GM20431 (cell line): Measurements from ENCODE around the gene SPAG6.

Source experiments
- in situ Hi-C: fragments of 300-500 bp; cut with MseI, MboI; formaldehyde crosslinking; loops from one replicate; pipeline ENCODE4 v1.15.0; 2020; ENCODE audit warnings: low sequenced_read_pairs; ENCODE audit not compliant: unreplicated experiment

SPAG6 gene

GRCh38 chr10:22426653-22427052, 81.4 kb downstream of the SPAG6 start:
- in situ Hi-C loops = loop anchor here (25.0 kb wide), 1 partner anchor 561 kb away; no protein-coding TSS in a partner anchor

- in situ Hi-C loops = loop anchor here (25.0 kb wide), 1 partner anchor 560 kb away; no protein-coding TSS in a partner anchor
Observed at GRCh38 chr10:22427101-22427500, 81.8 kb downstream of the SPAG6 start.

- in situ Hi-C loops = loop anchor here (25.0 kb wide), 1 partner anchor 559 kb away; no protein-coding TSS in a partner anchor
Observed at GRCh38 chr10:22427890-22428571, 82.7 kb downstream of the SPAG6 start.

- in situ Hi-C loops = loop anchor here (25.0 kb wide), 1 partner anchor 558 kb away; no protein-coding TSS in a partner anchor
Observed at GRCh38 chr10:22429146-22429545, 83.8 kb downstream of the SPAG6 start.

GRCh38 chr10:22429981-22430421, 84.7 kb downstream of the SPAG6 start:
- in situ Hi-C loops = loop anchor here (25.0 kb wide), 1 partner anchor 557 kb away; no protein-coding TSS in a partner anchor

- in situ Hi-C loops = loop anchor here (25.0 kb wide), 1 partner anchor 553 kb away; no protein-coding TSS in a partner anchor
Observed at GRCh38 chr10:22433875-22434274, 88.6 kb downstream of the SPAG6 start.

- in situ Hi-C loops = loop anchor here (25.0 kb wide), 1 partner anchor 553 kb away; no protein-coding TSS in a partner anchor
Observed at GRCh38 chr10:22434521-22434920, 89.2 kb downstream of the SPAG6 start.

GRCh38 chr10:22435650-22436049, 90.4 kb downstream of the SPAG6 start:
- in situ Hi-C loops = loop anchor here (25.0 kb wide), 1 partner anchor 552 kb away; no protein-coding TSS in a partner anchor

- in situ Hi-C loops = loop anchor here (25.0 kb wide), 1 partner anchor 551 kb away; no protein-coding TSS in a partner anchor
Observed at GRCh38 chr10:22436526-22436892, 91.2 kb downstream of the SPAG6 start.

- in situ Hi-C loops = loop anchor here (25.0 kb wide), 1 partner anchor 550 kb away; no protein-coding TSS in a partner anchor
Observed at GRCh38 chr10:22436893-22437619, 91.8 kb downstream of the SPAG6 start.

- in situ Hi-C loops = loop anchor here (25.0 kb wide), 1 partner anchor 549 kb away; no protein-coding TSS in a partner anchor
Observed at GRCh38 chr10:22437620-22438588, 92.6 kb downstream of the SPAG6 start.

GRCh38 chr10:22438711-22439110, 93.4 kb downstream of the SPAG6 start:
- in situ Hi-C loops = loop anchor here (25.0 kb wide), 1 partner anchor 549 kb away; no protein-coding TSS in a partner anchor

GRCh38 chr10:22442063-22442462, 96.8 kb downstream of the SPAG6 start:
- in situ Hi-C loops = loop anchor here (25.0 kb wide), 1 partner anchor 545 kb away; no protein-coding TSS in a partner anchor

- in situ Hi-C loops = loop anchor here (25.0 kb wide), 1 partner anchor 545 kb away; no protein-coding TSS in a partner anchor
Observed at GRCh38 chr10:22442468-22442867, 97.2 kb downstream of the SPAG6 start.

- in situ Hi-C loops = loop anchor here (25.0 kb wide), 1 partner anchor 544 kb away; no protein-coding TSS in a partner anchor
Observed at GRCh38 chr10:22443175-22443901, 98.0 kb downstream of the SPAG6 start.

GRCh38 chr10:22444219-22444788, 99.0 kb downstream of the SPAG6 start:
- in situ Hi-C loops = loop anchor here (25.0 kb wide), 1 partner anchor 543 kb away; no protein-coding TSS in a partner anchor

GRCh38 chr10:22445495-22445894, 100.2 kb downstream of the SPAG6 start:
- in situ Hi-C loops = loop anchor here (25.0 kb wide), 1 partner anchor 542 kb away; no protein-coding TSS in a partner anchor

GRCh38 chr10:22447068-22447467, 101.8 kb downstream of the SPAG6 start:
- in situ Hi-C loops = loop anchor here (25.0 kb wide), 1 partner anchor 540 kb away; no protein-coding TSS in a partner anchor
